ENCODE data around the gene IGF2BP3.

GRCh38 chr7:23279819-23280525 is 190.3 kb downstream of the IGF2BP3 start:
- TF ChIP-seq, protein P1, sequence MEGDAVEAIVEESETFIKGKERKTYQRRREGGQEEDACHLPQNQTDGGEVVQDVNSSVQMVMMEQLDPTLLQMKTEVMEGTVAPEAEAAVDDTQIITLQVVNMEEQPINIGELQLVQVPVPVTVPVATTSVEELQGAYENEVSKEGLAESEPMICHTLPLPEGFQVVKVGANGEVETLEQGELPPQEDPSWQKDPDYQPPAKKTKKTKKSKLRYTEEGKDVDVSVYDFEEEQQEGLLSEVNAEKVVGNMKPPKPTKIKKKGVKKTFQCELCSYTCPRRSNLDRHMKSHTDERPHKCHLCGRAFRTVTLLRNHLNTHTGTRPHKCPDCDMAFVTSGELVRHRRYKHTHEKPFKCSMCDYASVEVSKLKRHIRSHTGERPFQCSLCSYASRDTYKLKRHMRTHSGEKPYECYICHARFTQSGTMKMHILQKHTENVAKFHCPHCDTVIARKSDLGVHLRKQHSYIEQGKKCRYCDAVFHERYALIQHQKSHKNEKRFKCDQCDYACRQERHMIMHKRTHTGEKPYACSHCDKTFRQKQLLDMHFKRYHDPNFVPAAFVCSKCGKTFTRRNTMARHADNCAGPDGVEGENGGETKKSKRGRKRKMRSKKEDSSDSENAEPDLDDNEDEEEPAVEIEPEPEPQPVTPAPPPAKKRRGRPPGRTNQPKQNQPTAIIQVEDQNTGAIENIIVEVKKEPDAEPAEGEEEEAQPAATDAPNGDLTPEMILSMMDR (IDR thresholded peaks at IDR 0.05) = no peak
- no peak for TF ChIP-seq ZFX (IDR thresholded peaks at IDR 0.05; ENCODE audit: borderline replicate concordance)

All from 22Rv1 (cell line).